HG03045 (cell line): ENCODE measurements around the gene HSH2D.

Experiments used
- ATAC-seq: cut with Tn5 transposase; IDR thresholded peaks from one replicate; pipeline ENCODE4 v1.9.1; 2021; ENCODE audit warnings: mild to moderate bottlenecking, moderate library complexity; ENCODE audit not compliant: unreplicated experiment

The HSH2D gene

GRCh38 chr19:16190736-16191135, 47.3 kb downstream of the HSH2D start:
- no peak for ATAC-seq

GRCh38 chr19:16191216-16191908, 47.9 kb downstream of the HSH2D start:
- no peak for ATAC-seq

- ATAC-seq, result no peak
These were observed 50.0 kb downstream of the HSH2D start for GRCh38 chr19:16193466-16193865.

GRCh38 chr19:16197188-16197621, 53.7 kb downstream of the HSH2D start:
- ATAC-seq, result no peak

- peak; percentile 75 for ATAC-seq
These were observed 54.3 kb downstream of the HSH2D start, which contains the start of gene AP1M1 for GRCh38 chr19:16197622-16198369. TSS of gene AP1M1 (plus strand) at chr19:16197911. CDS start at chr19:16198027, 116 bp downstream.

- peak; percentile 6 for ATAC-seq
These were observed 54.8 kb downstream of the HSH2D start for GRCh38 chr19:16198370-16198651.

- ATAC-seq, result no peak
These were observed 55.9 kb downstream of the HSH2D start for GRCh38 chr19:16199275-16199932.

- ATAC-seq, result no peak
These were observed 56.8 kb downstream of the HSH2D start for GRCh38 chr19:16200038-16201010.

- ATAC-seq, result no peak
These were observed 57.5 kb downstream of the HSH2D start for GRCh38 chr19:16201011-16201391.

- no peak for ATAC-seq
These were observed 59.1 kb downstream of the HSH2D start for GRCh38 chr19:16202320-16203255.

GRCh38 chr19:16203256-16204004, 59.9 kb downstream of the HSH2D start:
- ATAC-seq, result no peak

- no peak for ATAC-seq
These were observed 60.5 kb downstream of the HSH2D start for GRCh38 chr19:16204005-16204294.

GRCh38 chr19:16205205-16206045, 61.9 kb downstream of the HSH2D start:
- no peak for ATAC-seq

- no peak for ATAC-seq
These were observed 62.6 kb downstream of the HSH2D start for GRCh38 chr19:16206046-16206605.

GRCh38 chr19:16206637-16207036, 63.2 kb downstream of the HSH2D start:
- no peak for ATAC-seq

- no peak for ATAC-seq
These were observed 63.6 kb downstream of the HSH2D start for GRCh38 chr19:16207063-16207462.

GRCh38 chr19:16207490-16208025, 64.1 kb downstream of the HSH2D start:
- no peak for ATAC-seq
